Uterus (tissue), 4 donors: Measurements from ENCODE around the gene SLC5A5. TPM values are rescaled to one million over a fixed set of nuclear protein-coding genes. Genes with fewer than 3 reads are reported as not detected.

Experiments
- DNase-seq, 2 donors: peaks; one replicate each; pipeline ENCODE4 v3.0.0-alpha.2; 2019 to 2020
- H3K27ac ChIP-seq, 2 donors: fragments of 200-600 bp; sonication (generic); 1 replicate in 1 of 2; 2 replicates in 1 of 2; pipeline ENCODE4 v1.5.1; 2016 to 2018
- H3K27me3 ChIP-seq, 2 donors: fragments of 200-600 bp; sonication (generic); one replicate each; pipeline ENCODE4 v1.5.1; 2018 to 2019; ENCODE audit warnings: control low read depth in 1 of 2
- H3K36me3 ChIP-seq, 2 donors: fragments of 200-600 bp; sonication (generic); one replicate each; pipeline ENCODE4 v1.5.1; 2019; ENCODE audit warnings: control low read depth in 1 of 2
- H3K4me1 ChIP-seq, 2 donors: fragments of 200-600 bp; sonication (generic); one replicate each; pipeline ENCODE4 v1.5.1; 2018 to 2019; ENCODE audit warnings: control low read depth in 1 of 2
- H3K4me3 ChIP-seq, 2 donors: fragments of 200-600 bp; sonication (generic); 1 replicate in 1 of 2; 2 replicates in 1 of 2; pipeline ENCODE4 v1.5.1; 2018 to 2019; ENCODE audit warnings: mild to moderate bottlenecking in 1 of 2
- H3K9me3 ChIP-seq, 2 donors: fragments of 200-600 bp; sonication (generic); one replicate each; pipeline ENCODE4 v1.5.1; 2019; ENCODE audit warnings: control low read depth in 1 of 2
- POLR2A ChIP-seq, 2 donors: fragments of 450-650 bp; IDR thresholded peaks; one replicate each; pipeline ENCODE4 v1.6.1; 2016; ENCODE audit warnings: antibody characterized with exemption in 2 of 2, mild to moderate bottlenecking in 1 of 2, moderate library complexity in 1 of 2
- intact Hi-C: fragments of 100-400 bp; cut with DNase I; formaldehyde crosslinking; loops from one replicate; pipeline ENCODE4 v1.15.1; 2023; ENCODE audit warnings: low total_unique reads
- total RNA-seq, 4 donors: library from RNA; depleted of rRNA in 3 of 4; stranded (reverse); fragments of >200 nt in 3 of 4; gene quantifications; one replicate each; pipeline versions ENCODE4 v1.1.0 to v1.2.4, GENCODE V29; 2014 to 2023
- TF ChIP-seq, protein P1 (sequence below), 4 experiments: fragments of 200-600 bp in 2 of 4; fragments of 450-650 bp in 2 of 4; sonication (generic) in 2 of 4; IDR thresholded peaks; one replicate each; pipeline ENCODE4 v1.5.1; 2016 to 2019; ENCODE audit warnings: antibody characterized with exemption in 4 of 4, mild to moderate bottlenecking in 2 of 4, moderate library complexity in 1 of 4
- donor health status: DM: yes; HTN: yes; CAD: no.

The SLC5A5 gene
- total RNA-seq, 4 donors from 2014 or later, result not detected

DNA sequence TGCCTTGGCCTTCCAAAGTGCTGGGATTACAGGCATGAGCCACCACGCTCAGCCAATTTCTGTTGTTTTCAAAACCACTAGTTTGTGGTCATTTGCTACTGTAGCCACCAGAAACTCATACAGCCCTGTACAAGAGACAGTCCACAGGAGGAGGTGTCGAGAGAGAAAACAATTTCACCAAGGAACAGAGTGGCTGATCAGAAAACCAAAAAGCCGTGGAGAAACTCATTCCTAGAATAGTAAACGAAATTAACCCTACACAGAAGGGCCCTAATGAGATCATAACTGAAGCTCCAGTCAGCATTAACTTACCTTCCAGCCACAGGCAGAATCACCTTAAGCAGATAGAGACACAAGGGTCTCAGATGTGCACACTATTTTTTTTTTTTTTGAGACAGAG, 57.3 kb downstream of the SLC5A5 start:
- Histone ChIP-seq H3K9me3 (no peaks in the 10 kb centered on the region), H3K36me3 (no peaks in the 10 kb centered on the region), H3K27me3 (no peaks in the 10 kb centered on the region), H3K4me3 (no peak overlapping the region), H3K27ac (no peak overlapping the region), H3K4me1 (peaks cover 0 to 8% of the 10 kb centered on the region in 2 donors)
- DNase-seq, result no peak
- intact Hi-C loops, result no loop called here
- no peak for TF ChIP-seq POLR2A (IDR thresholded peaks at IDR 0.05)
- TF ChIP-seq, protein P1, sequence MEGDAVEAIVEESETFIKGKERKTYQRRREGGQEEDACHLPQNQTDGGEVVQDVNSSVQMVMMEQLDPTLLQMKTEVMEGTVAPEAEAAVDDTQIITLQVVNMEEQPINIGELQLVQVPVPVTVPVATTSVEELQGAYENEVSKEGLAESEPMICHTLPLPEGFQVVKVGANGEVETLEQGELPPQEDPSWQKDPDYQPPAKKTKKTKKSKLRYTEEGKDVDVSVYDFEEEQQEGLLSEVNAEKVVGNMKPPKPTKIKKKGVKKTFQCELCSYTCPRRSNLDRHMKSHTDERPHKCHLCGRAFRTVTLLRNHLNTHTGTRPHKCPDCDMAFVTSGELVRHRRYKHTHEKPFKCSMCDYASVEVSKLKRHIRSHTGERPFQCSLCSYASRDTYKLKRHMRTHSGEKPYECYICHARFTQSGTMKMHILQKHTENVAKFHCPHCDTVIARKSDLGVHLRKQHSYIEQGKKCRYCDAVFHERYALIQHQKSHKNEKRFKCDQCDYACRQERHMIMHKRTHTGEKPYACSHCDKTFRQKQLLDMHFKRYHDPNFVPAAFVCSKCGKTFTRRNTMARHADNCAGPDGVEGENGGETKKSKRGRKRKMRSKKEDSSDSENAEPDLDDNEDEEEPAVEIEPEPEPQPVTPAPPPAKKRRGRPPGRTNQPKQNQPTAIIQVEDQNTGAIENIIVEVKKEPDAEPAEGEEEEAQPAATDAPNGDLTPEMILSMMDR (IDR thresholded peaks at IDR 0.05), result no peak

GRCh38 chr19:17931532-17932191, 59.9 kb downstream of the SLC5A5 start:
- intact Hi-C loops, result no loop called here
- TF ChIP-seq POLR2A (IDR thresholded peaks at IDR 0.05), result no peak
- TF ChIP-seq, protein P1 (IDR thresholded peaks at IDR 0.05), result no peak
- Histone ChIP-seq H3K4me3 (peak overlapping the region in 1 of 2 donors; percentile 94), H3K27ac (no peak overlapping the region), H3K36me3 (no peaks in the 10 kb centered on the region), H3K4me1 (peaks cover 0 to 10% of the 10 kb centered on the region in 2 donors), H3K9me3 (no peaks in the 10 kb centered on the region), H3K27me3 (no peaks in the 10 kb centered on the region)
- no peak for DNase-seq

- H3K27me3 ChIP-seq, result no peaks in the 10 kb centered on the region
- no peaks in the 10 kb centered on the region for H3K36me3 ChIP-seq
- peak; percentile 85 for DNase-seq
- H3K4me3 ChIP-seq, result peak within 1 kb of the TSS; percentile 83 to 94
- peak within 1 kb of the TSS; percentile 74 to 87 for H3K27ac ChIP-seq
- intact Hi-C loops, result no loop called here
- H3K9me3 ChIP-seq, result no peaks in the 10 kb centered on the region
- H3K4me1 ChIP-seq, result peaks cover 0 to 10% of the 10 kb centered on the region in 2 donors
- TF ChIP-seq POLR2A (IDR thresholded peaks at IDR 0.05), result peak; percentile 79 to 84
- TF ChIP-seq, protein P1 (IDR thresholded peaks at IDR 0.05), result peak; percentile 57 to 75 (median 66)
These were observed 61.0 kb downstream of the SLC5A5 start, which contains the start of gene CCDC124 for GRCh38 chr19:17932485-17933338. TSS of gene CCDC124 (plus strand) at chr19:17933015. CDS start at chr19:17936421, 3,406 bp downstream.

DNA sequence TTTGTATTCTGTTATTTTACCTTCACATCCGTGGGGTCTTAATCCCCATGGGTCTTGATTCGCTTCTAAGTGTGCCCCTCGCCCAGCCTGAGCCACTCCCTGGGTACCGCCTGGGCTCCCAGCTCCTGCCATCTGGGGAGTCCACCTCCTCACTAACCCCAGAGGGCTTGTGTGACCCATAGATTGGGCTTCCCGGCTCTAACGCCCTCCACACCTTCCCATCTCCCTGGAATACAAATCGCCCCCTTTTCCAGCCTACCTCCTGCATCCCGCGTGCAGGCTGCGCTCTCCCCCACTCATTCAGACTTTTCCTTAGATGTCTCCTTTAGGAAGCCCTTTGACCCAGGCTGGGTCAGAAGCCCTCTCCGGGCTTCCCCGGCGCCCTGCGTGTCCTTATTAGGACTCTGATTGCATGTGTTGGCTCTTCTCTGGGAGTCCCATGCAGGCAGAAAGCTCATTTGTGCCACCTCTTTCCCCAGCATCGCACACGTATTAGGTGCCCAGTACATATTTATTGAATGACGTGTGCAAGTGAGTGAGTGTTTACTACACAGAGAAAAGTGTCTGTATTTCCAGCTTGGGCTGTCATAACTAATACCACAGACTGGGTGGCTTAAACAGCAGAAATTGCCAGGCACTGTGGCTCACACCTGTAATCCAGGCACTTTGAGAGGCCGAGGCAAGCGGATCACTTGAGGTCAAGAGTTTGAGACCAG, 61.8 kb downstream of the SLC5A5 start:
- H3K36me3 ChIP-seq, result no peaks in the 10 kb centered on the region
- intact Hi-C loops, result no loop called here
- H3K4me1 ChIP-seq, result peaks cover 0 to 10% of the 10 kb centered on the region in 2 donors
- no peaks in the 10 kb centered on the region for H3K9me3 ChIP-seq
- TF ChIP-seq, protein P1 (IDR thresholded peaks at IDR 0.05), result no peak
- TF ChIP-seq POLR2A (IDR thresholded peaks at IDR 0.05), result no peak
- H3K27me3 ChIP-seq, result no peaks in the 10 kb centered on the region
- no peak for DNase-seq
- H3K4me3 ChIP-seq, result peak overlapping the region; percentile 83 to 94
- peak overlapping the region; percentile 74 to 87 for H3K27ac ChIP-seq
